ENCODE results near the gene PTCH1.

- TF ChIP-seq, protein P1, sequence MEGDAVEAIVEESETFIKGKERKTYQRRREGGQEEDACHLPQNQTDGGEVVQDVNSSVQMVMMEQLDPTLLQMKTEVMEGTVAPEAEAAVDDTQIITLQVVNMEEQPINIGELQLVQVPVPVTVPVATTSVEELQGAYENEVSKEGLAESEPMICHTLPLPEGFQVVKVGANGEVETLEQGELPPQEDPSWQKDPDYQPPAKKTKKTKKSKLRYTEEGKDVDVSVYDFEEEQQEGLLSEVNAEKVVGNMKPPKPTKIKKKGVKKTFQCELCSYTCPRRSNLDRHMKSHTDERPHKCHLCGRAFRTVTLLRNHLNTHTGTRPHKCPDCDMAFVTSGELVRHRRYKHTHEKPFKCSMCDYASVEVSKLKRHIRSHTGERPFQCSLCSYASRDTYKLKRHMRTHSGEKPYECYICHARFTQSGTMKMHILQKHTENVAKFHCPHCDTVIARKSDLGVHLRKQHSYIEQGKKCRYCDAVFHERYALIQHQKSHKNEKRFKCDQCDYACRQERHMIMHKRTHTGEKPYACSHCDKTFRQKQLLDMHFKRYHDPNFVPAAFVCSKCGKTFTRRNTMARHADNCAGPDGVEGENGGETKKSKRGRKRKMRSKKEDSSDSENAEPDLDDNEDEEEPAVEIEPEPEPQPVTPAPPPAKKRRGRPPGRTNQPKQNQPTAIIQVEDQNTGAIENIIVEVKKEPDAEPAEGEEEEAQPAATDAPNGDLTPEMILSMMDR (IDR thresholded peaks at IDR 0.05 in 2 of 3, conservative IDR thresholded peaks at IDR 0.05 in 1 of 3; ENCODE audit: borderline replicate concordance in 1 of 3, insufficient read depth in 1 of 3, low read depth in 2 of 3, low read length in 2 of 3): no peak
- no peak for TF ChIP-seq REST (IDR thresholded peaks at IDR 0.05; ENCODE audit: low read depth)
- TF ChIP-seq JUND (IDR thresholded peaks at IDR 0.05): no peak
- TF ChIP-seq EZH2 (IDR thresholded peaks at IDR 0.05): no peak
- no peak for TF ChIP-seq SIN3A (IDR thresholded peaks at IDR 0.05; ENCODE audit: low read depth)
- no peak for TF ChIP-seq POLR2AphosphoS5 (IDR thresholded peaks at IDR 0.05; ENCODE audit: low read depth, low read length)
- no peak for TF ChIP-seq ZNF274 (IDR thresholded peaks at IDR 0.05; ENCODE audit: low read depth, low read length)
Observed at GRCh38 chr9:95486318-95486717, 30.5 kb downstream of the PTCH1 start.

Measured in HCT116 (cell line).